Measurements from ENCODE around the gene HSPA4. TPM values are rescaled to one million over a fixed set of nuclear protein-coding genes. Genes with fewer than 3 reads are reported as not detected.

The HSPA4 gene
- total and polyA plus RNA-seq, 7 donors: 41.2 to 154 (median 108) TPM

DNA sequence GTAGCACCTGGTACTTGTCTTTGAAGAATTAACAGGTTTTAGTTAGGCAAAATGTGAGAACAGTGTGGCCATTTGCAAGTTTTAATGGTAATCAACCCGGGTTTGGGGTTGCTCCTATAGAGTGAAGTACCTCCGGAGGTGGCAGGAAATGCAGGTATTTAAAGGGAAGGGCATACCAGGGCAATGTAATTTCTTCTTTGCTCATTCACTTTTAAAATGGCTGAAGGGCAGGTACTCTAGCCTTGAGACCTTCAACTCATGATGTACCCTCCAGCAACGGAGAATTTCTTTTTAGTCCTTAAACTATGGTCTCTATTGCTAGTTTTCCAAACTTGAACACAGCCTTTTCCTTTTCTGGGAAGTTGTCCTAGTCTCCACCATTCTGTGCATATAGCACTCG lies 1.3 kb upstream of the HSPA4 start:
- WGBS, 3 donors: 48 to 52% (median 51%) methylated on average over 4 of the region's 4 CpGs
- Histone ChIP-seq H3K4me1 (peaks cover 36% of the 10 kb centered on the region), H3K27me3 (ENCODE audit: insufficient read depth in 3 of 3, low read length in 2 of 3) (no peaks in the 10 kb centered on the region), H3K4me3 (peak overlapping the region; percentile 98), H3K9me3 (no peaks in the 10 kb centered on the region), H3K27ac (peak overlapping the region; percentile 100), H3K36me3 (ENCODE audit: insufficient read depth in 1 of 2, low read depth in 1 of 2) (no peaks in the 10 kb centered on the region)
- TF ChIP-seq, protein P1, sequence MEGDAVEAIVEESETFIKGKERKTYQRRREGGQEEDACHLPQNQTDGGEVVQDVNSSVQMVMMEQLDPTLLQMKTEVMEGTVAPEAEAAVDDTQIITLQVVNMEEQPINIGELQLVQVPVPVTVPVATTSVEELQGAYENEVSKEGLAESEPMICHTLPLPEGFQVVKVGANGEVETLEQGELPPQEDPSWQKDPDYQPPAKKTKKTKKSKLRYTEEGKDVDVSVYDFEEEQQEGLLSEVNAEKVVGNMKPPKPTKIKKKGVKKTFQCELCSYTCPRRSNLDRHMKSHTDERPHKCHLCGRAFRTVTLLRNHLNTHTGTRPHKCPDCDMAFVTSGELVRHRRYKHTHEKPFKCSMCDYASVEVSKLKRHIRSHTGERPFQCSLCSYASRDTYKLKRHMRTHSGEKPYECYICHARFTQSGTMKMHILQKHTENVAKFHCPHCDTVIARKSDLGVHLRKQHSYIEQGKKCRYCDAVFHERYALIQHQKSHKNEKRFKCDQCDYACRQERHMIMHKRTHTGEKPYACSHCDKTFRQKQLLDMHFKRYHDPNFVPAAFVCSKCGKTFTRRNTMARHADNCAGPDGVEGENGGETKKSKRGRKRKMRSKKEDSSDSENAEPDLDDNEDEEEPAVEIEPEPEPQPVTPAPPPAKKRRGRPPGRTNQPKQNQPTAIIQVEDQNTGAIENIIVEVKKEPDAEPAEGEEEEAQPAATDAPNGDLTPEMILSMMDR (IDR thresholded peaks at IDR 0.05): no peak
- ATAC-seq (no peak), DNase-seq (no peak)
- intact Hi-C loops (cut with DNase I): loop anchor here in 1 of 2 donors (5.0 kb wide), 1 partner anchor 88 kb away; the partner anchor contains the start of gene AFF4

DNA sequence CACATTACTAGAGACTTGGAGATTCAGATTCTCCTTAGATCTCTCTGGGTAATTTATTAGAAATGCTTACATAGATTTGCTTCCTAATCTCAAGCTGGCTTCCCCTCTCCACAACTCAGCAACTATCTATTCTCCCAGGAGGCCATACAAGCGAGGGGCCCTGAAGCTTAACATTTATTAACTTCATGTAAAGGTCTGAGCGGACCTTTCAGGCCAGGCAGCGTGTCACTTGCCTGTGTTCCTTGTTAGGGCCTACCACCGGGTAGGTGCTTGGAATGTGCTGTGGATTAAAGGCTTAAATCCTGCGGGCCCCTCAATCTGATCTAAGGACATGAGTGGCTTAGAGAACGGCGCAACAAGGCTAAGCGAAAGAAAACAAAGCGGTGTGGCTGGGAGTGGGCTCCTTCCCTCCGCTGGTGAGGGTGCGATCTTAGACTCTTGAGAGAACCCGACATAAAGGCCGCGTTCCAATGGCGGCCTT lies 712 bp upstream of the HSPA4 start:
- no peak for DNase-seq
- intact Hi-C loops (cut with DNase I): loop anchor here in 1 of 2 donors (5.0 kb wide), 1 partner anchor 89 kb away; the partner anchor contains the start of gene AFF4
- H3K27me3 ChIP-seq (ENCODE audit: insufficient read depth in 3 of 3, low read length in 2 of 3): no peaks in the 10 kb centered on the region
- H3K36me3 ChIP-seq (ENCODE audit: insufficient read depth in 1 of 2, low read depth in 1 of 2): no peaks in the 10 kb centered on the region
- TF ChIP-seq, protein P1 (IDR thresholded peaks at IDR 0.05): no peak
- ATAC-seq: peak; percentile 0 to 15 (median 4)
- WGBS, 3 donors: 4 to 6% (median 5%) methylated on average over 15 of the region's 15 CpGs
- H3K27ac ChIP-seq: peak overlapping the region; percentile 100
- no peaks in the 10 kb centered on the region for H3K9me3 ChIP-seq
- H3K4me1 ChIP-seq: peaks cover 36% of the 10 kb centered on the region
- peak overlapping the region; percentile 98 for H3K4me3 ChIP-seq

DNA sequence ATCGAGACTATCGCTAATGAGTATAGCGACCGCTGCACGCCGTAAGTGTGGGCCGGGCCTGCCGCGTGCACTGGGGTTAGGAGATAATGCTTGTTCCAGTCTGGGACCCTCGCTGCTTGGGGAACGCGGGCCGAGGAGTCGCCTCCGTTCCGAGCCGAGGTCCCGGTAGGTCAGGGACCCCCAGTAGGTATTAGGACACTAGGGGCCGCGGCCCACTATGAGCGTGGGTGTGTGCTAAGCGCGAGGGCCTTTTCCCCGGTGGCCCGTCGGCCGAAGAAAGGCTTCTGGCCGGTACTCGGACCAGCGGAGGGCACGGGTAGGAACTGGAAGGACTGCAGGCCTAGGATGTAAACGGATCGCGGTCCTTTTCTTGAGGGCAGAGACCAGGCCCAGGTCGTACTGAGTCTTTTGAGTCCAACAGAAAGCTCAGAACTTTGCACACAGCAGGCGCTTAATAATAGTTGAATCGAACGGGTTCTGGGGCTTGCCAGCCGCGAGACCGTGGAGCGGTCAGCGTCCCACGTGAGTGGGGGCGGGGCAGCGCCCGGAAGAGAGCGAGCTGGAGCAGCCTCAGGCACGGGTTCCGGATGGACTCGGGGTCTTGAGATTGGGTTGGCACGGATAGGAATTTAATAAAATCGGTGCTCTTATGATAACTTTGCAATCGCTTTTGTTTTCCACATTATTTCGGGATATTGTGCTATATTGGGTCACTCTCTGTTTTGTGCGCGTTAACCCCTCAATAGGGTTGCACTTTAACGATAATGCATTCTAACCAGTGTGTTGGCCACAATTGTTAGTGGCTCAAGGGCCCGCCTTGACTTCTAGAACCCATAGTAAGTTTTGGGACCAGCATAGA lies 733 bp downstream of the HSPA4 start:
- no peaks in the 10 kb centered on the region for H3K27me3 ChIP-seq (ENCODE audit: insufficient read depth in 3 of 3, low read length in 2 of 3)
- WGBS, 3 donors: 1 to 2% (median 1%) methylated on average over 51 to 59 of the region's 59 CpGs
- H3K4me1 ChIP-seq: peaks cover 47% of the 10 kb centered on the region
- H3K9me3 ChIP-seq: no peaks in the 10 kb centered on the region
- TF ChIP-seq, protein P1 (IDR thresholded peaks at IDR 0.05): no peak
- H3K27ac ChIP-seq: peak overlapping the region; percentile 100
- intact Hi-C loops (cut with DNase I): loop anchor here in 1 of 2 donors (5.0 kb wide), 1 partner anchor 90 kb away; the partner anchor contains the start of gene AFF4
- DNase-seq: peak; percentile 64 to 72
- ATAC-seq: peak; percentile 32 to 41 (median 37)
- H3K4me3 ChIP-seq: peak overlapping the region; percentile 98
- H3K36me3 ChIP-seq (ENCODE audit: insufficient read depth in 1 of 2, low read depth in 1 of 2): no peaks in the 10 kb centered on the region

DNA sequence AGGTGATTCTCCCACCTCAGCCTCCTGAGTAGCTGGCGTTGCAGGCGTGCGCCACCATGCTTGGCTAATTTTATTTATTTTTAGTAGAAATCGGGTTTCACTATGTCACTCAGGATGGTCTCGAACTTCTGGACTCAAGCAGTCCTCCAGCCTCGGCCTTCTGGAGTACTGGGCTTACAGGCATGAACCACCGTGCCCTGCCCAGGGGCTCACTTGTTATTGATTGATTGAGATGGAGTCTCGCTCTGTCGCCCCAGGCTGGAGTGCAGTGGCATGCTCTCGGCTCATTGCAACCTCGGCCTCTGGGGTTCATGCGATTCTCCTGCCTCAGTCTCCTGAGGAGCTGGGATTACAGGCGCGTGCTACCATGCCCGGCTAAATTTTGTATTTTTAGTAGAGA lies 1.6 kb downstream of the HSPA4 start:
- no peak overlapping the region for H3K27ac ChIP-seq
- DNase-seq: no peak
- intact Hi-C loops (cut with DNase I): loop anchor here in 1 of 2 donors (5.0 kb wide), 1 partner anchor 91 kb away; the partner anchor contains the start of gene AFF4

More for the DNA sequence above, 1.6 kb downstream of the HSPA4 start:
- Histone ChIP-seq H3K4me1 (peaks cover 52% of the 10 kb centered on the region), H3K4me3 (peak overlapping the region; percentile 98), H3K36me3 (ENCODE audit: insufficient read depth in 1 of 2, low read depth in 1 of 2) (no peaks in the 10 kb centered on the region), H3K27me3 (ENCODE audit: insufficient read depth in 3 of 3, low read length in 2 of 3) (no peaks in the 10 kb centered on the region), H3K9me3 (no peaks in the 10 kb centered on the region)
- TF ChIP-seq, protein P1 (IDR thresholded peaks at IDR 0.05): no peak
- no peak for ATAC-seq
- WGBS, 3 donors: 92 to 93% (median 93%) methylated on average over 15 of the region's 15 CpGs

Measured in psoas muscle (tissue), 8 donors.